KBM-7 (cell line): ENCODE measurements around the gene SBNO2.

Source experiments
- DNase-seq: peaks from one replicate; pipeline ENCODE4 v3.0.0-alpha.2; 2015
- in situ Hi-C: fragments of 300-500 bp; cut with MboI; formaldehyde crosslinking; loops from 2 replicates; pipeline ENCODE4 v1.14.3; 2020; ENCODE audit warnings: low sequenced_read_pairs, low pct_unique_long_range_greater_than_20kb, mixed read lengths

SBNO2 gene

GRCh38 chr19:1156830-1157615 lies 17.0 kb downstream of the SBNO2 start:
- no peak for DNase-seq
- in situ Hi-C loops, result no loop called here

GRCh38 chr19:1156305-1156801 lies 17.7 kb downstream of the SBNO2 start:
- DNase-seq, result no peak
- in situ Hi-C loops, result no loop called here

- DNase-seq, result no peak
- in situ Hi-C loops, result no loop called here
These were observed 18.4 kb downstream of the SBNO2 start for GRCh38 chr19:1155352-1156304.

- DNase-seq, result peak; percentile 38
- in situ Hi-C loops, result no loop called here
These were observed 19.2 kb downstream of the SBNO2 start for GRCh38 chr19:1154731-1155351.

- in situ Hi-C loops, result no loop called here
- no peak for DNase-seq
These were observed 20.0 kb downstream of the SBNO2 start for GRCh38 chr19:1153891-1154730.

GRCh38 chr19:1151917-1152587 lies 22.0 kb downstream of the SBNO2 start:
- in situ Hi-C loops, result no loop called here
- DNase-seq, result no peak

GRCh38 chr19:1151037-1151724 lies 22.9 kb downstream of the SBNO2 start:
- no peak for DNase-seq
- in situ Hi-C loops, result no loop called here

GRCh38 chr19:1150333-1151036 lies 23.6 kb downstream of the SBNO2 start:
- no peak for DNase-seq
- in situ Hi-C loops, result no loop called here

- no peak for DNase-seq
- in situ Hi-C loops, result no loop called here
These were observed 24.6 kb downstream of the SBNO2 start for GRCh38 chr19:1149259-1150045.

- in situ Hi-C loops, result no loop called here
These were observed 26.0 kb downstream of the SBNO2 start for GRCh38 chr19:1147934-1148549.

GRCh38 chr19:1146858-1147780 lies 26.9 kb downstream of the SBNO2 start:
- in situ Hi-C loops, result no loop called here
- DNase-seq, result no peak

More at GRCh38 chr19:1147934-1148549, 26.0 kb downstream of the SBNO2 start:
- no peak for DNase-seq

- in situ Hi-C loops, result no loop called here
- DNase-seq, result no peak
These were observed 27.7 kb downstream of the SBNO2 start for GRCh38 chr19:1146412-1146699.

GRCh38 chr19:1145635-1146411 lies 28.2 kb downstream of the SBNO2 start:
- no peak for DNase-seq
- in situ Hi-C loops, result no loop called here

GRCh38 chr19:1144741-1145140 lies 29.3 kb downstream of the SBNO2 start:
- in situ Hi-C loops, result no loop called here
- no peak for DNase-seq
